ENCODE measurements around the gene BRPF1.

BRPF1 gene

DNA sequence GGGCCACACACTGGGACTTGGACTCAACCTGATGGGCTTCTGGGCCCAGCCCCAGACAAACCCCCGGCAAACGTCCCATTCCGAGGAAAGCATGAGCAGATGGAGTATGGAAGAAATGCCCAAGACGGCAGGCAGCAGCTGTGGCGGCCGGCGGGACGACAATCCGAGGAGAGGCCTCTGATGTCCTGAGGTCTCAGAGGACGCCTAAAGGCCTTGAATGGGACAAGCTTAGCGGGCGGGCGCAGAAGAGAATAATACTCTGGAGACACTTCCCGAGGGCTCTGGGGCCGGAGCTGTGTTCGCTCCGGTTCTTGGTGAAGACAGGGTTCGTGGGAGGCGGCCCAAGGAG is 17.7 kb downstream of the BRPF1 start:
- Histone ChIP-seq H3K4me1 (ENCODE audit: insufficient read depth, low read length) (peaks cover 18% of the 10 kb centered on the region), H3K36me3 (ENCODE audit: insufficient read depth, low read length) (peaks cover 64% of the 10 kb centered on the region), H3K9me3 (ENCODE audit: low read length) (no peaks in the 10 kb centered on the region), H3K4me3 (ENCODE audit: low read length) (peak overlapping the region; percentile 70), H2AFZ (ENCODE audit: low read depth, low read length) (peak overlapping the region; percentile 62), H3K27me3 (ENCODE audit: insufficient read depth, low read length) (no peaks in the 10 kb centered on the region)

DNA sequence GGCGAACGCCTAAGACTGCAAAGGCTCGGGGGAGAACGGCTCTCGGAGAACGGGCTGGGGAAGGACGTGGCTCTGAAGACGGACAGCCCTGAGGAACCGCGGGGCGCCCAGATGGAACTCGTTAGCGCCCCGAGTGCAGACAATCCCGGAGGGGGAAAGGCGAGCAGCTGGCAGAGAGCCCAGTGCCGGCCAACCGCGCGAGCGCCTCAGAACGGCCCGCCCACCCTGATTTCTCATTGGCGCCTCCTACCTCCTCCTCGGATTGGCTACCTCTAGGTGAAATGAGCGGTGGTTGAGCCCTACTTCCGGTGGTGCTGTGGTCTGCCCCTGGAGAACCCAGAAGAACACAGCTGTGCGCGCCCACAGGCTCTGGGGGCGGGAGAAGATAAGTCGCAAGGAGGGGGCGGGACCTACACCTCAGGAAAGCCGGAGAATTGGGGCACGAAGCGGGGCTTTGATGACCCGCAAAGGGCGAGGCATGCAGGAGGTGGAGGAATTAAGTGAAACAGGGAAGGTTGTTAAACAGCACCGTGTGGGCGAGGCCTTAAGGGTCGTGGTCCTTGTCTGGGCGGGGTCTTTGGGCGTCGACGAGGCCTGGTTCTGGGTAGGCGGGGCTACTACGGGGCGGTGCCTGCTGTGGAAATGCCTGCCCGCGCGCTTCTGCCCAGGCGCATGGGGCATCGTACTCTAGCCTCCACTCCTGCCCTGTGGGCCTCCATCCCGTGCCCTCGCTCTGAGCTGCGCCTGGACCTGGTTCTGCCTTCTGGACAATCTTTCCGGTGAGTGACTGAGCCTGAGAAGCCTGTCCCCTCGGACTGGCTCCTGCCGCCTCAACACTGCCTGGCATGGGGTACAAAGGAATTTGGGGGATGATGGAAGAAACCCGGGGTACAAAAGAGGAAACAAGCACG is 18.4 kb downstream of the BRPF1 start, which contains the start of gene OGG1:
TSS of gene OGG1 (plus strand) at position 308 of the 911 bp plus-strand sequence. CDS start at position 643, 335 bp downstream.
- Histone ChIP-seq H3K27me3 (ENCODE audit: insufficient read depth, low read length) (no peaks in the 10 kb centered on the region), H2AFZ (ENCODE audit: low read depth, low read length) (peak within 1 kb of the TSS; percentile 62), H3K9me3 (ENCODE audit: low read length) (no peaks in the 10 kb centered on the region), H3K36me3 (ENCODE audit: insufficient read depth, low read length) (peaks cover 61% of the 10 kb centered on the region), H3K4me3 (ENCODE audit: low read length) (peak within 1 kb of the TSS; percentile 70), H3K4me1 (ENCODE audit: insufficient read depth, low read length) (peaks cover 18% of the 10 kb centered on the region)

DNA sequence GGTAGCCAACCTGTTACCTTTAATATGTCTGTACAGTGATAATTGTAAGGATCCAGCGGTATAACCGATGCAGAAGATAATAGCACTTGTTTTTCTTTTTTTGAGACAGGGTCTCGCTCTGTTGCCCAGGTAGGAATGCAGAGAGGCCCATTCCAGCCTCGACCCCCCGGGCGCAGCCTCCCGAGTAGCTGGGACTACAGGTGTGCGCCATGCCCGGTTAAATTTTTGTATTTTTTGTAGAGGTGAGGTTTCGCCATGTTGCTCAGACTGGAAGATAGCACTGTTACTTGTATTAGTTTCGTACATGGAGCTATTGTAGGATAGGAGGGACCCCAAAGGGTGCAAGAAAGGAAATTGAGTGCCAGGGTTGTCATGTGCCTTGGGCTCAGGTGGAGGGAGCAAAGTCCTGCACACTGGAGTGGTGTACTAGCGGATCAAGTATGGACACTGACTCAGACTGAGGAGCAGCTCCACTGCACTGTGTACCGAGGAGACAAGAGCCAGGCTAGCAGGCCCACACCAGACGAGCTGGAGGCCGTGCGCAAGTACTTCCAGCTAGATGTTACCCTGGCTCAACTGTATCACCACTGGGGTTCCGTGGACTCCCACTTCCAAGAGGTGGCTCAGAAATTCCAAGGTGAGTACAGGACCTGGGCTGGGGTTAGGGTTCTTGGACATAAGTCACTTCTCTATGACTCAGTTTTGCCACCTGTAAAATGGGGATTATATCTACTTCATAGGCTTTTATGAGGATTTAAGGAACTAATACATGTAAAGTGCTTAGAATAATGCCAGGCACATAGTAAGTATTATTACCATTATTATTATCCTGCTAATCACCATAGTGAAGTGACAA is 19.2 kb downstream of the BRPF1 start:
- Histone ChIP-seq H3K4me1 (ENCODE audit: insufficient read depth, low read length) (peaks cover 18% of the 10 kb centered on the region), H3K4me3 (ENCODE audit: low read length) (peak overlapping the region; percentile 70), H3K36me3 (ENCODE audit: insufficient read depth, low read length) (peaks cover 58% of the 10 kb centered on the region), H3K27me3 (ENCODE audit: insufficient read depth, low read length) (no peaks in the 10 kb centered on the region), H2AFZ (ENCODE audit: low read depth, low read length) (peak overlapping the region; percentile 62), H3K9me3 (ENCODE audit: low read length) (no peaks in the 10 kb centered on the region)

DNA sequence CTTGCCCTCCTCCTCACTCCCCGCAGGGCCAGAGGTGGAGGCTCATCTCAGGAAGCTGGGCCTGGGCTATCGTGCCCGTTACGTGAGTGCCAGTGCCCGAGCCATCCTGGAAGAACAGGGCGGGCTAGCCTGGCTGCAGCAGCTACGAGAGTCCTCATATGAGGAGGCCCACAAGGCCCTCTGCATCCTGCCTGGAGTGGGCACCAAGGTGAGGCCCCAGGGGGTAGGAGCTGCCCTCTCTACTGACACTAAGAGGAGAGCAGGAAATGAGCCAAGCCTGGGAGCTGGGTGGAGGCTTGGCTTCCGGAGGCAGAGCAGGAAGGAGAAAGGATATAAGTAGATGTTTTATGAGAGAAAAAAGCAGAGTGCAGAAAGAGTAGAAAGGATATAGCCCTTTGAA is 23.1 kb downstream of the BRPF1 start:
- peaks cover 67% of the 10 kb centered on the region for H3K36me3 ChIP-seq (ENCODE audit: insufficient read depth, low read length)
- H3K4me3 ChIP-seq (ENCODE audit: low read length) = no peak overlapping the region
- no peaks in the 10 kb centered on the region for H3K27me3 ChIP-seq (ENCODE audit: insufficient read depth, low read length)
- H2AFZ ChIP-seq (ENCODE audit: low read depth, low read length) = no peak overlapping the region
- no peaks in the 10 kb centered on the region for H3K9me3 ChIP-seq (ENCODE audit: low read length)
- H3K4me1 ChIP-seq (ENCODE audit: insufficient read depth, low read length) = peaks cover 13% of the 10 kb centered on the region

DNA sequence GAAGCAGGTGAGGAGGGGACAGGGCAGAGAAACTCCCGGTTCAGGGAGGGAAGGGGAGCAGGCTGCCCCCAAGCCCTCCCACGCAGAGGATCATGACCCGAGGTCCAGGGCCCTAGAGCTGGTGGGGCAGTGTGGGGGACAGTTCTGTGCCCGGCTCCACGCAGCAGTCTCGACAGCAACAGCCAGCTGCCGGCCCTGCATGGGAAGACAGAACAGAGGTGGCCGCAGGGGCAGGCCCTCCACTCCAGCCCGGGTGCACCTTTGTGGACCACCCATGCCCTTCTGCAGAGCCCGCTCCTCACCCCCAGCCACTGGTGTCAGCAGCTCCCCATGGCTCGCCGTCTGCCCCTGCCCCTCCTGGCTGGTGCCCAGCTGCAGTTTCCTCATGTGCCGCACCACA is 25.9 kb downstream of the BRPF1 start:
- no peak overlapping the region for H3K4me3 ChIP-seq (ENCODE audit: low read length)
- H3K36me3 ChIP-seq (ENCODE audit: insufficient read depth, low read length) = peaks cover 65% of the 10 kb centered on the region
- H3K4me1 ChIP-seq (ENCODE audit: insufficient read depth, low read length) = no peaks in the 10 kb centered on the region
- no peaks in the 10 kb centered on the region for H3K27me3 ChIP-seq (ENCODE audit: insufficient read depth, low read length)
- no peak overlapping the region for H2AFZ ChIP-seq (ENCODE audit: low read depth, low read length)
- no peaks in the 10 kb centered on the region for H3K9me3 ChIP-seq (ENCODE audit: low read length)

DNA sequence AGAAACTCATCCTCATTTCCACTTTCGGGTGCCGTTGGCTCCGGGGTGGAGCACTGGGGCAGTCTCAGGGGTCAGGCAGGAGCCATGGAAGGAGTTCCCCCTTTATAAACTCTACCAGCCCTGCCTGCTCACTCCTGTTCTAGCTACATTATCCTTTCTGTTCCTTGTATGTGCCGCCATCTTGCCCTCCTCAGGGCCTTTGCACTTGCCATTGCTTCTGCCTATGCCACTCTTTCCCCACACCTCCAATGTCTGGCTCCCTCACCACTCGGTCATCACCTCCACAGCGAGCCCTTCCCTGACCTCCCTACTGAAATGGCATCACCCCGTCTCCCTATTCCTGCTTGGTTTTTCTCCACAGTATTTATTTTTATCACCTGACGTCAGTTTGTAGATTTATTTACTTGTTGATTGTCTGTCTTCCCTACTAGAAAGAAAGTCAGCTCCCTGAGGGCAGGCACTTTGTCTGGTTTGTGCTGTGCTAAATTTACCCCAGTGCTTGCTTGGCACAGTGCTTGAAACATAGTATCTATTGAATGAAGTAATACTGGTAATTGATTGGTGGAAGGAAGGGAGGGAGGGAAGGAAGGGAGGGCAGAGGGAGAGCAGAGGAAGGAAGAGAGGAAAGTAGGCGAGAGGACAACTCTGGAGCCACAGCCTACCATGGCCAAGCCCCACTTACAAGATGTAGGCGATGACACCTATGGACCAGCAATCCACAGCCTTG is 29.4 kb downstream of the BRPF1 start:
- H3K27me3 ChIP-seq (ENCODE audit: insufficient read depth, low read length) = no peaks in the 10 kb centered on the region
- H3K36me3 ChIP-seq (ENCODE audit: insufficient read depth, low read length) = peaks cover 51% of the 10 kb centered on the region
- H3K4me3 ChIP-seq (ENCODE audit: low read length) = no peak overlapping the region
- H3K4me1 ChIP-seq (ENCODE audit: insufficient read depth, low read length) = no peaks in the 10 kb centered on the region
- H3K9me3 ChIP-seq (ENCODE audit: low read length) = no peaks in the 10 kb centered on the region
- no peak overlapping the region for H2AFZ ChIP-seq (ENCODE audit: low read depth, low read length)

DNA sequence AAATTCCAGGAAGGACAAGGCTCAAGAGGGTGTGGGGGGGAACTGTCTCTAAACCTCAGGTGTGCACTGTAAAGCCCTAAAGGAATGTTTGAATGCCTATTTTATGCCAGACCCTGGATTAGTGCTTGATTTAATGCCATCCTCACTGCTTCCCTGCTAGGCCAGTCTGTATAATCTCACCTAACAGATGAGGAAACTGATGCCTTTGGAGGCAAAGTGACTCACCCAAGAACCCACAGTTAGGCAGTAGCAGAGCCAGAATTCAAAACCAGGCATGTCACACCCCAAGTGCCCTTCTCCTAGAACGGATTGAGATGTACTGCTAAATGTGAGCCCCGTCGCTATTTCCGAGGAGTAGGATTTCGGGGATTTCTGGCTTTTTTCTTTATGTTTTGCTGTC is 30.4 kb downstream of the BRPF1 start:
- H3K36me3 ChIP-seq (ENCODE audit: insufficient read depth, low read length) = peaks cover 42% of the 10 kb centered on the region
- H3K4me1 ChIP-seq (ENCODE audit: insufficient read depth, low read length) = no peaks in the 10 kb centered on the region
- no peaks in the 10 kb centered on the region for H3K27me3 ChIP-seq (ENCODE audit: insufficient read depth, low read length)
- H3K4me3 ChIP-seq (ENCODE audit: low read length) = no peak overlapping the region
- no peaks in the 10 kb centered on the region for H3K9me3 ChIP-seq (ENCODE audit: low read length)
- H2AFZ ChIP-seq (ENCODE audit: low read depth, low read length) = no peak overlapping the region

DNA sequence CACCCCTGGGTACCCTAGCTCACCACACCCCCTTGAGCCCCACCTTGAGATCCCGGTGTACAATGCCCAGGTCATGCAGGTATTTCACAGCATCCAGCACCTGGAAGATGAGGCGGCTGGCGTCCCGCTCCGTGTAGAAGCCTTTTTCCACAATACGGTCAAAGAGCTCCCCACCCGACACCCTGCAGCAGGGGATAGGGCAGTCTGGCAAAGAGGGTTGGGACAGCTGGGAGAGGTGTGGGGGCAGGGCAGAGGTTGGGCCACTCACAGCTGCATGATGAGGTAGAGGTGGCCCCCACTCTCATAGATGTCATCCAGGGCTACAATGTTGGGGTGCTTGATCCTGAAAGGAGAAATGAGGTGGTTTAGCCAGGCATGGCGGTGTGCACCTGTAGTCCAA is 31.3 kb downstream of the BRPF1 start:
- Histone ChIP-seq H3K36me3 (ENCODE audit: insufficient read depth, low read length) (peaks cover 36% of the 10 kb centered on the region), H3K27me3 (ENCODE audit: insufficient read depth, low read length) (no peaks in the 10 kb centered on the region), H2AFZ (ENCODE audit: low read depth, low read length) (no peak overlapping the region), H3K4me1 (ENCODE audit: insufficient read depth, low read length) (no peaks in the 10 kb centered on the region), H3K4me3 (ENCODE audit: low read length) (no peak overlapping the region), H3K9me3 (ENCODE audit: low read length) (no peaks in the 10 kb centered on the region)

DNA sequence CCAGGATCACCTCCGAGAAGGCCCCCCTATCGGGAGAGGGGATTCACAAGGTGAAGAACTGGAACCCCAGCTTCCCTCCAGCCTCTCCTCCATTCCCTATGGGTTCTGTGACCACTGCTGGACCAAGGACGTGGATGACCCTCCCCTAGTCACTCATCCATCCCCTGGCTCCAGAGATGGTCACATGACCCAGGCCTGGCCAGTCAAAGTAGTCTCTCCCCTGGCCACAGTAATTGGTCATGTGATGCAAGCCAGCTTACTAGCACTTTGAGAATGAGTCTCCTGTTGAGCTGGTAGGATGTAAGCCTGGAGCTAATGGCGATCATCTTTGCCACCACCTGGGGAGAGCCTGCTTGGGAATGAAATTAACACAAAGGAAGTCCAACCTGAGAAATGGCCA is 34.3 kb downstream of the BRPF1 start:
- H3K36me3 ChIP-seq (ENCODE audit: insufficient read depth, low read length) = peaks cover 18% of the 10 kb centered on the region
- H3K4me3 ChIP-seq (ENCODE audit: low read length) = no peak overlapping the region
- no peak overlapping the region for H2AFZ ChIP-seq (ENCODE audit: low read depth, low read length)
- no peaks in the 10 kb centered on the region for H3K4me1 ChIP-seq (ENCODE audit: insufficient read depth, low read length)
- H3K9me3 ChIP-seq (ENCODE audit: low read length) = no peaks in the 10 kb centered on the region
- no peaks in the 10 kb centered on the region for H3K27me3 ChIP-seq (ENCODE audit: insufficient read depth, low read length)

DNA sequence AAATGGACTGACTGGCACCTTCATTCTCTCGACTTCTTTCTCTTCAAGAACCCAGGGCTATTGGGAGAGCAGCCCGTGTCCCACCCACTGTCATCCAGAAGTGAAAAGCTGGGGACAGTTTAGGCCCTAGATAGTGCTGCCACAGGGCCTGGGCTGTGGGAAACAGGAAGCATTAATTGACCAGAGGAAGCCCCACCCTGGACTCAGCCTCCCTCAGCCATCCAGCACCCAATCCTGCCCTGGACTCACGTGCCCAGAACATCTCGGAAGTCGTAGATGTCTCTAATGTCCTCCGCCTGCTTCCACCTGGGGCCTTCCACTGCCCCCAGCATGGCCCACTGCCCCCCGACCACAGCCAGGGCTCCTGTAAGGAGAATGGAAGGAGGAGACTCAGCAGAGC is 35.9 kb downstream of the BRPF1 start:
- no peaks in the 10 kb centered on the region for H3K27me3 ChIP-seq (ENCODE audit: insufficient read depth, low read length)
- no peaks in the 10 kb centered on the region for H3K4me1 ChIP-seq (ENCODE audit: insufficient read depth, low read length)
- H3K9me3 ChIP-seq (ENCODE audit: low read length) = no peaks in the 10 kb centered on the region
- H2AFZ ChIP-seq (ENCODE audit: low read depth, low read length) = no peak overlapping the region
- H3K36me3 ChIP-seq (ENCODE audit: insufficient read depth, low read length) = peaks cover 9% of the 10 kb centered on the region
- H3K4me3 ChIP-seq (ENCODE audit: low read length) = no peak overlapping the region

DNA sequence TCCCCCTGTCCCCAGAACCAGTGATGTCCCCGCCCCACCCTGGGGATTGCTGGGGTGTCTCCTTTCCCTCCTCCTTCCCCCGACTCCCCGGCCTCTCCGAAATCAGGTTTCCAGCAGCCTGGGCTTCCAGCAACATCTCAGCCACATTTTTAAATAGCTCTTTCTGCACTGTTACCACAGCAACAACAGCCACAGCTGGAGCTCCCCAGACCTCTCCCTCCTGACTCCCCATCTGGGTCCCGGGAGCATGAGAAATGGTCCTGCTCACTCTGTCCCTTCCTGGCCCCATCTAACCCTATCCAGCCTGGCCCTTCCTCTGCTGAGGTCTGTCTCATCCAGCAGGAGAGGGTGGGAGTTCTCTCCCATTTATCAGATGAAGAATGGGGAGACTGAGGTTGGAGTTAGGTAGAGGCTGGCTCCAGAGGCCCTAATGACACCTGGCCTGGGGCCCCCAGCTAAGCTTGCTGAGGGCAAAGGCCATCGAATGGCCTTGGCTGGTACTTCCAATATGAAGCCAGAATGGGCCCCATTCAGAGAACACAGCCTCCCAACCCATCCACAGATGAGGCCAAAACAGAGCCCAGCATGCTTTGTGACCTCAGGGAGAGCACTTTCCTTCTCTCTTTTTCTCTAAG is 36.7 kb downstream of the BRPF1 start:
- Histone ChIP-seq H3K9me3 (ENCODE audit: low read length) (no peaks in the 10 kb centered on the region), H3K4me1 (ENCODE audit: insufficient read depth, low read length) (no peaks in the 10 kb centered on the region), H3K27me3 (ENCODE audit: insufficient read depth, low read length) (no peaks in the 10 kb centered on the region), H3K4me3 (ENCODE audit: low read length) (no peak overlapping the region), H3K36me3 (ENCODE audit: insufficient read depth, low read length) (peaks cover 3% of the 10 kb centered on the region), H2AFZ (ENCODE audit: low read depth, low read length) (no peak overlapping the region)

DNA sequence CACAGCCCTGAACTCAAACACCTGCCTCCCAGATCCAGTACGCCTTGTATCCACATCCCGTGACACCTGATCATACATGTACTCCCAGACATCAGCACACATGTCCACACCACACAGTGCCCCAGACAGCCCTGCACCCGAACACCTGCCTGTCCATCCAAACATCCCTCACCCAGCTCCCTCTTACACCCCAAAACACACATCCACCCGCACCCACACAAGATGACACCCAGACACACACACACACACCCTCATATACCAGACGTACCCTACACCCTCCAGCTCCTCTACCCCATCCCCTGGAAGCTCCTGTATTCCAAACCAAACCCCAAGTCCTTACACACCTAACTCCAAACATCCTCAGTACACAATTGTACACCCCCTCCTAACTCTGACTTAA is 37.5 kb downstream of the BRPF1 start:
- H2AFZ ChIP-seq (ENCODE audit: low read depth, low read length) = no peak overlapping the region
- no peaks in the 10 kb centered on the region for H3K9me3 ChIP-seq (ENCODE audit: low read length)
- H3K27me3 ChIP-seq (ENCODE audit: insufficient read depth, low read length) = no peaks in the 10 kb centered on the region
- H3K4me1 ChIP-seq (ENCODE audit: insufficient read depth, low read length) = no peaks in the 10 kb centered on the region
- H3K4me3 ChIP-seq (ENCODE audit: low read length) = peak overlapping the region; percentile 25
- peaks cover 3% of the 10 kb centered on the region for H3K36me3 ChIP-seq (ENCODE audit: insufficient read depth, low read length)

All from neuron (in vitro differentiated cells).